GM19240 (cell line): ENCODE data around the gene CSTPP1.

ENCODE experiments used
- DNase-seq: peaks from one replicate; pipeline ENCODE4 v3.0.0; 2011; ENCODE audit warnings: low spot score; ENCODE audit not compliant: insufficient read length

Gene CSTPP1

DNA sequence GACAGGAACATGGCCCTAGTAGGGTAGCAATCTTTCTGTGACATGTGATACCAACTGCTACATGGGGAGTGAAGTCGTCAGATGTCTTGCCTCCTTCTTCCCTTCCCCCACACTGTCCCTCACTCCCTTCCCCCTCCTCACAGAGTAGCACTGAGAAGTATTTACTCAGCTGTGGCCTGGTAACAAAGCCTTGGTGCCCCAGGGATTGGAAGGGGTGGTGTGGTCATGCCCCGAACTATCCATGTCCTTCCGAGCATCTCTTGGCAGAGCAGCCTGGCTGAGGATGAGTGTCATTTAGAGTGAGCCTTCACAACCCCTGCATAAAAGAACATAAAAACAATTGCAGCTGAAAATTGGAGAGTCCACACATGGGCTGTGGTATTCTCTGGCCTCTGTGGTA is 194.0 kb downstream of the CSTPP1 start:
- DNase-seq, result no peak

DNA sequence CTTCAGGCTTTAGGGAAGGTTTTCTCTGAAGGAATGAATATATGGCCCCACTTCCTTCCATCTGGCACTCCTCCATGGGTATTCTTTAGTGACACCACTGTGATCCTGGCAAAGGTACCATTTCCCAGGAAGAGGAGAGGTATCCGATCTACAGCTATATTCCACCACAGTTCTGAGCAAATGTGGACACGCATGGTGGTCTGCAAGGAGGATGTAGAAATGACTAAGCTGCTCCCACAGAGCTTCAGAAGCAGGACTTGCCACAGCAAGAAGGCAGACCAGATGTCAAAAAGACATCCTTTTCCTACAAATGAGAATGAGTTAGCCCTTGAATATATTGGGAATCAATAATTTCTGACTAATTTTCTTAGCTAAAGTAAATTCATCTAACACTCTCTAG is 194.6 kb downstream of the CSTPP1 start:
- DNase-seq, result no peak

DNA sequence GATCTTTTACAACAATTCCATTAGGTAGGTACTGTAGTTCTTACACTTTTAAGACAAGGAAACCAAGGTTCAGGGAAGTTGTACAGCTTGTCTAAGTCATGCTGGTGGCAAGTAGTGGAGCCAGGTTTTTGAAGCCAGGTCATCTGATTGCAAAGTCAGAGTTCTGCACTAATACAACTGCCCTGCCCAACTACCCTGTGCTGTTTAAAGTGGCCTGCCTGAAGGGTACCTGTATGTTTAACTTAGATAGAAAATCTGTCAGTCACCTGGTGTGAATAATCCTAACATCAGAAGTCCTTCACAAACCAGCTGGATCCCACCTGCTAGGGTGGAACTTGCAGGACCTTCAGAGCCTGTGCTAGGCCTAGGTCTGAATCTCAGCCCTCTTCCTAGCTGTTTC is 195.9 kb downstream of the CSTPP1 start:
- DNase-seq, result no peak

DNA sequence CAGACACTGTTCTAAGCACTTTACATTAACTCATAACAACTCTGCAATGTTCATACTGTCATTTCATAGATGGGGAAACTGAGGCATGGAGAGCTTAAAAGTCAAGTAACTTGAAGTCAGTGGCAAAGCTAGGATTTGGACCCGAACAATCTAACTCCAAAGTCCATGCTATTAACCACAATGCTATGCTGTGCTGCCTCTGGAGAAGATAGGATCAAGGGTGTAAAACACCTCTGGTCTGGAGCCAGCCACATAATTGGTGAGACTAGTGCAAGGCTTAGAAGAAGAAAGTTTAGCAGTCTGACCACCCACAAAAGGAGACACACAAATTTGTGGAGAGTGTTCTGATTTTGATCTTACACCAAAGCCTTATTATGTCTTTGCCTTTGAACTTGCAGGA is 196.4 kb downstream of the CSTPP1 start:
- no peak for DNase-seq

DNA sequence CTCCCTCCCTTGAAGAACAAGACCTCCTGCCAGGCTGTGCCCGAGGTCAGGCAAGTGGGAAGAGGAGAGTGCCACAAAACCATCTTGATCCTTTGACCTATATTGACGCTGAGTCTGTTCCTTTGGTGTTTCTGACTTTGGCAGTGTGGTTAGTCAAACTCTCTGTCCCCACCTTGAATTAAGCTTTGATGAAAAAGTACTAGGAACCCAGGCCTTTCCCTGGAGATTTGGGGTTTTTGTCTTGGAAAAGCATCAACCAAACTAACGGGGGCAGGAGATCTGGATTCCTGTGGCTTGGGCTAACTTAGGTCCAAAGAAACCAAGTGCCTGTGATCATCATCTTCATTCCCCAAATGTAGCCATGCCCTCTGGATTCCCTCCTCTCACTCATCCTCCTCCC is 199.8 kb downstream of the CSTPP1 start:
- no peak for DNase-seq

DNA sequence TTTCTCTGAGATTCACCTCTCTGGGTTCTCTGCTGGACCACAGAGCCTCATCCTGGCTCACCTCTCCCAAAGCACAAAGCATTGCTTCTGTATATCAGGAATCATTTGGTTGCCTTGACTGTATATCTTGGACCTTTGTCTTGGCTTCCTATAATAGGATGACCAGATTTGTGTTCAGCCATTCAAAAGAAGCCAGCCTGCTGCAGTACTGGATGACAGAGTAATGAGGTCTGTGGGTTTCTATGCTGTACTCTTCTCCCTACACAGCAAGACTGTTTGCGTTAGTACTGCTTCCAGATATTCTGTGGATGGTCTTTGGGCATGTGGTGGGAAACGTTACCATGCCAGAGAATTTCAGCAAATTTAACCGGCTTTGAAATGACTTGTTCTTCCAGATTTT is 200.4 kb downstream of the CSTPP1 start:
- DNase-seq, result no peak

DNA sequence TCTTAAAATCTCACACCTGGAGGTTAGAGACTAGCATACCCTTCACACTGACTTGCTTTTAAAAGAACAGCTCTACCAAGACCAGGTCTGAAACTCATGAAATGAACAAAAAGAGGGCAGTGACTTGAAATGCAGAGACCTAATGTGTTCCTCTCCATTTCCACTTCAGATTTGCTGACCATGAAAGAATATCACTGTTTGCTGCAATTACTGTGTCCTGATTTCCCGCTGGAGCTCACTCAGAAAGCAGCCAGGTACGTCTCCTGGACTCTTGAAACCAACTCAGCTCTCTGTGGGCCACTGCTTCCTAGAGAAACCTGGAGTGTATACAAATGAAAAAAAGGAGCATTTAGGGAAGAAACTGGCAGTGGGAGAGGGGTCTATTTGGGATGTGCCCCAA is 200.9 kb downstream of the CSTPP1 start:
- no peak for DNase-seq

DNA sequence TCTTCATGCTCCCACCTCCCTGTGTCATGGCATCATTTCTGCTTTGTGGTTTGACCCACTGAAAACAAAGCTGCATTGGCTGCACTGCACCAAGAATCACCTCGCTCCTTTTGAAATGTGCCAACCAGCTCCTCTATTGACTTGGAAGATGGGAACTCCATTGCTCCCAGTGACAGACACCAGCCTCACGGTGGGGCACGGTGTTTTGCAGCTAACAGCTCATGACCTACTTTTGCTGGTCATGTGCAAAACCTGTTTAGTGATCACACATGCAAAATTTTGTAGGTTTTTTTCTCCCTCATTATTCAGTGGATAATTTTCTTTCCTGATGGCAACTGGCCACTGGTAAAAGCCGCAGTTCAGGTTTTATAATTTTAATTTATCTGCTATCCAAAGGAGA is 203.3 kb downstream of the CSTPP1 start:
- DNase-seq, result no peak

DNA sequence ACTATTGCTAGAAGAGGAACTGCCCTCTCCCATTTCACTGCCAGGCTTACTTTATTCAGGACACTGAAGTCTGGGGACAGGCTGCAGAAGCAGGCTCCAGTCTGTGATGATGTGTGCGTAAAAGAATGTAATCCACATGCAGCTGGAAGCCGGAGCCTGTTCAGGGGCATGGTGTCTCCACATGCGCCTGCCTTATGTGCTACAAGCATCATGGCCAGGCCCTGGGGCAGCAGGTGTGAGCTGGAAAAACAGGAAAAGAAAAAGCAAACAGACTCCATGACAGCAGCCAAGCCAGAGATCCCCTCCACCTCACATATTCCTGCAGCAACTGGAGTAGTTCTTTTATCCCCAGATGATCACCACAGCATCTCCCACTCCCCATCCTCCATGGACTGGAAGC is 206.8 kb downstream of the CSTPP1 start:
- DNase-seq, result no peak

DNA sequence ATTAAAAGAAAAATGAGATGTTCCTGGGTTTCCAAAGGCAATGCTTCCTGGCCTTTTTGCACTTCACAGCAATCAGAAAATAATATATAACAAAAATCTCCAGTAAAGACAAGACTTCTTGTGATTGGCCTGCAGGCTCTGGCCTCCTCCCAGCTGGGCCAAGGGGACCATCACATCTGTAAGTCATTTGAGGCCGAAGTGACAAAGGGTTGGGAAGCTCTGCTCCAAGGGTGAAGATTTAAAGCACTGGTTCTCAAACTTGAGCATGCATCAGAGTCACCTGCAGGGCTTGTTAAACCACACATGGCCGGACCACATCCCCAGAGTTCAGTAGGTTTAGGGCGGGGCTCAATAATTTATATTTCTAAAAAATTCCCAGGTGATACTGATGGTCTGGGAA is 208.0 kb downstream of the CSTPP1 start:
- no peak for DNase-seq

DNA sequence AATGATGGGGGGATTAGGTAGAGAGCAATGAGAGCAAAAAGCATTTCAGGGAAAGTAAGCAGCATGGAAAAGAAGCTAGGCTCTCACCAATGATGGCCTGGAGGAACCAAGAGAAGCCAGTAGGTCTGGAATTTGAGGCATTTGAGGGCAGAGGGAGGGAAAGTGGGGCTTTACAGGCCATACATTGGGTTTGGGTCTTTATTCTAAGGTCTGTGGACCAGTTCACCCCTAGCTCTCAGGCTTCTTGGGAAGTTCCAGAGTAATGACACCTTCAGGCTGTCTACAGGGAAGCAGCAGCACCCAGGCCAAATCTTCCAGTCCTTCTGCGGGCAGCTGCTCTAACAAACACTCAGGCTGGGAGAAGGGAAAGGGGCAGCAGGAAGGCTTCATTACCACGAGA is 210.7 kb downstream of the CSTPP1 start:
- no peak for DNase-seq

DNA sequence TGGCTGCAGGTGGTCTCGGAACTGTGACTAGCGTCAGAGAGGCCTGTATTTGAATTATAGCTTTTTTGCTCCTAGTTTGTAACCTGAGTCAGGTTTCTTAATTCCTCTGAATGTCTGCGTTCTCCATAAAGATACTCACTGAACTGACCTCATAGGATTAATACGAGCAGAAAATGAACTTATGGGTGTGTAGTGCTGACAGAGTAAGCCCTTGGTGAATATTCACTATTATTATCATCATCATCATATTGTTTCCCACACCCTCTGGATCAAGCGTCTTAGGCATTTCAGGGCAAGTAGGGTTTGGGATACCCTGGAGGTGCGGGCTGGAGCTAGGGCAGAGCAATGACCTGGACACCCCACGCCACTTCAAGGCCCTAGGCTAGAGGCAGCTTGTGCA is 211.1 kb downstream of the CSTPP1 start:
- DNase-seq, result no peak

DNA sequence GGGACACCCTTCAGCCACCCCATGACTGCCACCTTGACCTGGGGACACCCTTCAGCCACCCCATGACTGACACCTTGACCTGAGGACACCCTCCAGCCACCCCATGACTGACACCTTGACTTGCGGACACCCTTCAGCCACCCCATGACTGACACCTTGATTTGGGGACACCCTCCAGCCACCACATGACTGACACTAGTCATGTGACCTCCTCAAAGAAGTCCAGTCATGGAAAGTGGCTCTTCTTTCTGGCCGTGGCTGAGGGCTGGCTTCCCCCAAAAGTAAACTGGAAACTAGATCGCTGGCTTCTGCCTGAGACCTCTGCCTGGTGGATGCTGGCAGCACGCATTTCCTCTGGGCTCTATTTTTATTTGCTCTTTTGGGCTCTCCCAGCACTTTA is 211.7 kb downstream of the CSTPP1 start:
- no peak for DNase-seq

DNA sequence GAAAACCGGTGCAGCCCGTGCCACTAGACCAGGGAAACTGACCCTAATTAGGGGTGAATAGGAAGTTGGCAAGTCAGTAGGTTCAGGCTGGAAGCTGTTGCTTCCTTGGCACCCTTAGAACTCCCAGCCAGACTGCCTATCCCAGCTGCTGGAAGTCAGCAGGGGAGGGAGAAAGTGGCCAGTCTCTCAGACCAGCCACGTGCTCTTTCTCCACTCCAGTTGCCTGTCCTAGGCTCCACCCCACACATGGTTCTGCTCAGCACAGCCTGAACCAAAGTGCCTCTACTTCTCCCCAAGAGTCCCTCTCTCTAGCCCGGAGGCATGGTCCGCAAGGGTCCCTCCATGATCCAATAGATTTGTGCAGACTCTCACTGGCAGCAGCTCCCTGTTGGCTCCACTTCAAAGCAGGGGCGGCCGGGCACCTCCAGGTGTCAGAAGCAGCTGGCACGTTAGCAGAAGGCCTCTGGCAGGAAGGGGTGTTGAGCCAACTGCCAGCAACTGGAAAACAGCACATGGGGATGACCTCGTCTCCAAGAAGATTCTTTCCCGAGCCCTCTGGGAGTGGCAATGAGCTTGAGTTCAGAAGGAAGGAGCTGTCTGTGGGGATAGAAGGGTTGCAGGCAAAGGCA is 212.5 kb downstream of the CSTPP1 start:
- no peak for DNase-seq

DNA sequence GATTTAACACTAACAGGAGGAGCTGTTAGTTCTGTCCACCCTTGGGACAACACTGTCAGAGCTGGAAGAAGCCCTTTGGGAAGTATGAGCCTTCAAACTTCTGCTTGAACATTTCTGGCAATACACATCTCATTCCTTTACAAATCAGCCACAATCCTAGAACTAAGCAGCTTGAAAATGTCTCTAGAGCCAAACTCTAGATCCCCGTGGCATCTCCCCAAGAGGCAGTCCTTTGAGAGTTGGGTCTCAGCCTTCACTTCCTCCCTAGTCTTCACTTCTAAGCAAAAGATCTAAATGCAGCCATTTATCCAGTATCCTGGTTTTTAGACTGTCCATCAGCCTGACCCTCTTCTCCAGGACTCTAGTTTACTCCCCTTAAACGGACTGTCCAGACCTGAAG is 213.2 kb downstream of the CSTPP1 start:
- DNase-seq, result no peak

DNA sequence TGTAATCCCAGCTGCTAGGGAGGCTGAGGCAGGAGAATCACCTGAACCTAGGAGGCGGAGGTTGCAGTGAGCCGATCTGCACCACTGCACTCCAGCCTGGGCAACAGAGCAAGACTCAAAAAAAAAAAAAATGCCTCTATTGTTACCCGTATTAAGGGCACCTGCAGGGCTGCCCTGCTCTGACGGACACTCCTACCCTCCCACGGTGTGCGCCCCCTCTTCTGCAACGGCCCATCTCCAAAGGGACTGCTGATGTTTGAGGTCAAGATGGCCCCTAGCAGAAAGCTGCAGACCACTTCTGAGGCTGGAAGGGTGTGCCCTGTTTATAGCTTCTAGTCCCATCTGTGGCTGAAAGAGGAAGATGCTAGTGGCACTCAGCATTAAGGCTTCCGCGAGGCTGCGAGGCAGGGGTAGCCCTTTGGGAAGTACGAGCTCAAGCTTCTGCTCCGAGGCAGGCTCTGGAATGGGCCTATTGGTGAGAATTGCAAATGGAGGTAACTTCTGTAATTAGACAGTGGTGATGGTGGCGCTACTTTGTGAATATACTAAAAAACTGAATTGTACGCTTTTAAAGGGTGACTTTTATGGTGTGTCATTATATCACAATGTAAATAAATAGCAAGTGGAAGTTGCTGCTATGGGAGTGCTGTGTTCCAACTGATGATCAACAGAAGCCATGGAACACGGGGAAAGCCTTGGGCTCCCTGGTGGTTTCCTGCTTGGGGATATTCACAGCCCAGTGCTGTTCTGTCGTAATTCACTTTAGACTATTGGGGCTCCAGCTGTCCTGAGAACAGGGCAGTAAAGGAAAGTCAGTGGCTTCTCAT is 215.8 kb downstream of the CSTPP1 start:
- DNase-seq, result no peak

DNA sequence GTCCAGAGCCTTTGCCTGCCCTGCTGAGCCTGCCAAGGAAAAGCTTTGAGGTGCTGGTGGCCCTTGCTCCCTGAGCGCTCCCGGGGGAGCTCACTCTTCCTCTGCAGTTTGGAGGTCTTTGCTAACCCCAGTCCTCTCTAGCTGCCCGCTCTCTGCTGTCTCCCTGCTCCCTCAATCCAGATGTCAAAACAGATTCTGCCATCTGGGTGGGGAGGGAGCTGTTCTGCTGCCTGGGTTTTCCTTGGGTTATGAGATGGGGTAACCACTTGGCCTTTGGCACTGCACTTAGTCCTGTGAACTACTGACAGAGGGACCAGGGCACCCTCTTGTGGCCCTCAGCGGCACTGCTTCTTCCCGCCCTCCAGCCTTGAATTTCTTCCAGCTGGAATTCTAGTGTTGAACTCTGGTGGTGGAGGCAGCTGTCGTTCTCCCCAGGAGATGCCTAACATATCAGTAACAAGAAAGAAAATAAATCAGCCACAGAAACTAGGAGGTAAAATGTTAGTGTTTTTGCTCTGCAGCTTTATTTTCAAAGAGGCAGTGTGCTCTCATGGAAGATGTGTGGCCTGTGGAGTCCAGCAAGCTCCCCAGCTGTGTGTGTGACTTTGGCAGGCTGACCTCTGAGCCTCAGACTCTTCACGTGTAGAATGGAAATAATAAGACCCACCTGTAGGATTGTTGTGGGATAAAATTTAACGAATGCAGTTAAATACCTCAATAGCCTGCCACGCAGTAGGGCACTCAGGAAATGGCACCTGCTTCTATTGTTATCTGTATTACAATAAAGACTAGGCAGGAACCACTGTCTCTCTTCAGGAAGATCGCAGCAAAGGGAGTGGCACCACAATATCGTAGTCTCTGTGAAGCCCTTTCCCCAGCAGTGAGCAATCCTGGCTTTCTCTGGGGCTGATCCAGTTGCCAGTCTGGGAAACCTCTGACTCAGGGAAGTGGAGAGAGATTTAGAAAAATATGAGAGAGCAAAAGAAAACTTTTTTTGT is 216.7 kb downstream of the CSTPP1 start:
- DNase-seq, result peak; percentile 85

DNA sequence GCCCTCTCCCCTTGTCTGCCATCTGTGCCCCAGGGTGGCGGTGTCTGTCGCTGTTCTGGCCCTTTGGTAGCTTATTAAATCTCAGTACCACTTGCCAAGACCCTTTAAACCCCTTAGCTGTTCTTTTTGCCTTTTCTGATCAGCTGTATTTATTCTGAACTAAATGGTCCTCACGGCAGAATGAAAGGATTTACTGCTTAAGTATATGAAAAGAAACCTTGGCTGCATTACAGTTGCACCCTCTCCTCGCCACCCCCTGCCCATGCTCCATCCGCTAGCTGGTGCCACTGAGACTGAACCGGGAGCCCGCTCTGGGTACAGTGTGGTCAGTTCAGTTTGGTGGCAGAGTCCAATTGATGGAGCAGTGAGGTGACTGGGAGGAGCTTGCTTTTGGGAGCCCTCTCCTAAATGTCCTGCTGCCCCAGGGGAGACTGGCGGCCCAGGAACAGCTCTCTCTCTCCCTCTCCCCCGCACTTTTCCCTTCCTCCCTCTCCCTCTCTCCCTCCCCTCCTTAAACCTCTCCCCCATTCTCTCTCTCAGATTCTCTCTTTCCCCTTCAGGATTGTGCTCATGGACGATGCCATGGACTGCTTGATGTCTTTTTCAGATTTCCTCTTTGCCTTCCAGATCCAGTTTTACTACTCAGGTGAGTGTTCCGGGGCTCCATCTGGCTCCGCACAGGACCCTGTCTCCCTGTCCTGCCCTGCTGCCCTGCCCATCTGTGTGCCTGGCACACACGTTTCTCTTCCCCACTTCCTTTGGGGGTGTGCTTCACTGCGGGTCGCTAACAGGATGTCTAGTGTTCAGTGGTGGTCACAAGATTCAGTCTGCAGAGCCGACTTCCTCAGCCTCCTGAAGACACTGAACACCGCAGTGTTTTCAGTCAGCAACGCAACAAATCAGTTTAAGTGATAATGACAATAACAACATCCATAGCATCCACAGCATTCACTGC is 218.3 kb downstream of the CSTPP1 start:
- DNase-seq, result no peak

DNA sequence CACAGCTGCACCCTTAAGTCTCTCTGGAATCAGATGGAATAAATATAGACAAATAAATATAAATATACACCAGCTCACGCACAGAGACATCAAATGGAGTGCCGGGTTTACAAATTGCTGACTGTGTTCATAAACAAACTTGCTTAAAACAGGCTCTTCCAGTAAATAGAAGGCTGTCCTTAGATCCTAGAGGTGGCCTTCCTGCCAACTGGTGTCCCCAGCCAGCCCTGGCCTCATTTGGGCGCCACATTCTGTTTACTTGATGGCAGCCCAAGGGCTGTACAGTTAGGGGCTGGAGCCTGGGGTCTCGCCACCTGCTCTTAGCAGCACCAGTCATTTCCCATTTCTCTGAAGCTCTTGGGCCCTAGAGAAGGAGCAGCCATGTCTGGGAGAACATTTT is 219.3 kb downstream of the CSTPP1 start:
- DNase-seq, result no peak

DNA sequence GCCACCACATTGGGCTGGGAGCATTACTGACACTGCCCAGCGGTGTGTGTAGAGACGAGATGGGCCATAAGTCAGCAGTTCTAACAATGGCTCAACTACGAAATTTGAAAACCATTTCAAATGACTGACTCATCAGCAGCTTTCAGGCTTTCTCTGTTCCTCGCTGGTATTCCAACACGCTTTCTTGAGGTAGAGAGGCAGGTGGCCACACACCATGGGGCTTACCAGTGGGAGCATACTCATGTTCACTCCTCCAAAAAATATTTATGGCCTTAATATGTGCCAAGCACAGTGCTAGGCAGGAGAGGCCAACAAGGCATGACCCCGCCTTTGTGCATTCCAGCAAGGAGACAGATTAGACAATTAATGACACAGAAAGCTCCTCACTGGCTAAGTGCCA is 219.8 kb downstream of the CSTPP1 start:
- DNase-seq, result no peak

DNA sequence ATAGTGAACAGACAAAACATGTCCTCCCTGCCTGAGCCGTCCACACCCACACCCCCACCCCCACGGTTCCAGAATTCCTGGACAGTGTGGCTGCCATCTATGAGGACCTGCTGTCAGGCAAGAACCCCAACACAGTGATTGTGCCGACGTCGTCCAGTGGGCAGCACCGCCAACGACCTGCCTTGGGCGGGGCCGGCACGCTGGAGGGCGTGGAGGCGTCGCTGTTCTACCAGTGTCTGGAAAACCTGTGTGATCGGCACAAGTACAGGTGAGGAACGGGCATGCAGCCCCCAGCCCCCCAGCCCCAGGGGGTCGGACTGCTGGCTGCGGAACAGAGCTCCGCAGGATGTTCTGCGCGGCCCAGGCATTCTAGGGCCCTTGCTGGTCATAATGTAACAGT is 220.4 kb downstream of the CSTPP1 start:
- DNase-seq, result no peak
